Body of pancreas (tissue), 4 donors: Measurements from ENCODE around the gene PRR36.

Experiments used
- POLR2A ChIP-seq, 3 donors: fragments of 450-650 bp; IDR thresholded peaks; one replicate each; pipeline ENCODE4 v1.6.1; 2016; ENCODE audit warnings: antibody characterized with exemption in 3 of 3, mild to moderate bottlenecking in 2 of 3
- TF ChIP-seq, protein P1 (sequence below), 7 experiments: fragments of 450-650 bp in 4 of 7; fragments of 200-600 bp in 3 of 7; sonication (generic) in 3 of 7; IDR thresholded peaks; one replicate each; pipeline ENCODE4 v1.5.1; 2016 to 2019; ENCODE audit warnings: antibody characterized with exemption in 7 of 7

DNA sequence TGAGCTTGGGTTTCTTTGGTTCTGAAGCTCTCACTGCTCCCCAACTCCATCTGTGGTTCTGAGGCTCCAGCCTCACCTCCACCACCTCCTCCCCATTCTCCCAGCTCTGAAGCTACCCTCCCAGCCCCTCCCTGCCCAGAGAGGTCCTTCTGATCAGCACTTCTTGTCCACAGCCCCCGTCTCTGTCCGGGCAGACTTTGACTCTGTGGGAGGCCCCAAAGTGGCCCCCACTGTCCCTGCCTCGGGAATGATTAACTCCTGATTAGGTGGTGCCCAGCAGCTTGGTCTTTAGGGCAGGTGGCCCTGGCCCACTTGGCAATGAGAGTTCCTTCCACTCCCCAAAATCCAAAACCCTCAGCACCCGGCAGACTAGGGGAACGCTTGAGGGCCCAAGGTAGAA, 29.8 kb downstream of the PRR36 start:
- TF ChIP-seq, protein P1, sequence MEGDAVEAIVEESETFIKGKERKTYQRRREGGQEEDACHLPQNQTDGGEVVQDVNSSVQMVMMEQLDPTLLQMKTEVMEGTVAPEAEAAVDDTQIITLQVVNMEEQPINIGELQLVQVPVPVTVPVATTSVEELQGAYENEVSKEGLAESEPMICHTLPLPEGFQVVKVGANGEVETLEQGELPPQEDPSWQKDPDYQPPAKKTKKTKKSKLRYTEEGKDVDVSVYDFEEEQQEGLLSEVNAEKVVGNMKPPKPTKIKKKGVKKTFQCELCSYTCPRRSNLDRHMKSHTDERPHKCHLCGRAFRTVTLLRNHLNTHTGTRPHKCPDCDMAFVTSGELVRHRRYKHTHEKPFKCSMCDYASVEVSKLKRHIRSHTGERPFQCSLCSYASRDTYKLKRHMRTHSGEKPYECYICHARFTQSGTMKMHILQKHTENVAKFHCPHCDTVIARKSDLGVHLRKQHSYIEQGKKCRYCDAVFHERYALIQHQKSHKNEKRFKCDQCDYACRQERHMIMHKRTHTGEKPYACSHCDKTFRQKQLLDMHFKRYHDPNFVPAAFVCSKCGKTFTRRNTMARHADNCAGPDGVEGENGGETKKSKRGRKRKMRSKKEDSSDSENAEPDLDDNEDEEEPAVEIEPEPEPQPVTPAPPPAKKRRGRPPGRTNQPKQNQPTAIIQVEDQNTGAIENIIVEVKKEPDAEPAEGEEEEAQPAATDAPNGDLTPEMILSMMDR (IDR thresholded peaks at IDR 0.05): no peak
- TF ChIP-seq POLR2A (IDR thresholded peaks at IDR 0.05): no peak
